GM19452 (cell line): Measurements from ENCODE around the gene FPR2.

ENCODE experiments used
- ATAC-seq: cut with Tn5 transposase; IDR thresholded peaks from one replicate; pipeline ENCODE4 v1.9.1; 2021; ENCODE audit not compliant: unreplicated experiment

The FPR2 gene

DNA sequence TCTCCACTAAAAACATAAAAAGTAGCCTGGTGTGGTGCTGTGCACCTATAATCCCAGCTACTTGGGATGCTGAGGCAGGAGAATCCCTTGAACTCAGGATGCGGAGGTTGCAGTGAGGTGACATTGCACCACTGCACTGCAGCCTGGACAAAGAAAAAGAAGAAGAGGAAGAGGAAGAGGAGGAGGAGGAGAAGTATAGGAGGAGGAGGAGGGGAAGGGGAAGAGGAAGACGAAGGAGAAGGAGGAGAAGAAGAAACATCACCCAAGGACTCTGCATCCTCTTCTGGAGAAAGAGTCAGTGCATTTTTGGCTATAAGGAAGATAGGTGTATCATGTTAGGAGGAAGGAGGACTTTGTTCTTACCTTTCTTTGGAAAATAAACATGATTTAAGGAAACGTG, 21.0 kb downstream of the FPR2 start:
- no peak for ATAC-seq

DNA sequence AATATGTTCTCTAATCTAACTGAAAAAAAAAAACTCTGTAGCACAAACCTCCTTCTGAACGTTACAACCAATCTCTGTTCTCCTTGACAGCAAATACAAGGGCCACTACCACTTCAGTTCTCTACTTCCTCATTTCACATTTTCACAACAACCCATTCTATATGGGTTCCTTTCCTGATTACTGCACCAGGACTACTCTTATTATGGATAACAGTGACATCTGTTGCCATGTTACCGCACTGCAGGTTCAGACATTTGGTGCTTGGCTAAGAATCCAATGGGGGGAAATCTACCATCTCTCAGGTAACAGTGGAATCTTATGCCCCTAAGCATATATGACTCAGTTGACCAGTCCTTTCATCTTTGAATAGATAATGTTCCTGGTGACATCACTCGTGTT, 22.4 kb downstream of the FPR2 start:
- no peak for ATAC-seq

DNA sequence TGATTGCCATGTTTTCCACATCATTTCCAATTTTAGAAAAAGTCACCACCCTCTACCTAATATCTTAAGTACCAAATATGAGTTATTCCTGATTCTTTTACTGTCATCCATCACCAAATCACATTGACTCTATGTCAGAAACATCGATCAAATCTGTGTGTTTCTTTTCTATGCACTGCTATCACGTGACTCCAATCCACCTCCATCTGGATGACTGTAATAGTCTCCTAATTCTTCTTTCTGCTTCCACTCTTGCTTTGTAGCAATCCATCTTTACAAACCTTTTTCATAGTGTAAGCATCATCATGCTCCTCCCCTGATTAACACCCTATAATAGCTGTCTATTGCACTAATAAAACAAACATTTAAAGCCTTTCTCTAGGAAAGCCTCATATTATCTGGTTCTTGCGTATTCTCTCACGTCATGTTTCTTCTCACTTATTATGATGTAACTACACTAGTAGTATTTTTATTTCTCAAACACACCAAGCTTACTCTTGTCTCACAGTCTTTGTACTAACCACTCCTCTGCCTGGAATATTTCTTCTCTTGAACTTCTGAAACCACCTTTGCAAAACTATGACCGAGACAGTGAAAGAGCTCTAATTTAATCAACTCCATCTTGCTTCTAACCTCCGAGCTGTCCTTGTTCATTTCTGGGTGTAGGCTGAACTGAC, 23.3 kb downstream of the FPR2 start:
- no peak for ATAC-seq

DNA sequence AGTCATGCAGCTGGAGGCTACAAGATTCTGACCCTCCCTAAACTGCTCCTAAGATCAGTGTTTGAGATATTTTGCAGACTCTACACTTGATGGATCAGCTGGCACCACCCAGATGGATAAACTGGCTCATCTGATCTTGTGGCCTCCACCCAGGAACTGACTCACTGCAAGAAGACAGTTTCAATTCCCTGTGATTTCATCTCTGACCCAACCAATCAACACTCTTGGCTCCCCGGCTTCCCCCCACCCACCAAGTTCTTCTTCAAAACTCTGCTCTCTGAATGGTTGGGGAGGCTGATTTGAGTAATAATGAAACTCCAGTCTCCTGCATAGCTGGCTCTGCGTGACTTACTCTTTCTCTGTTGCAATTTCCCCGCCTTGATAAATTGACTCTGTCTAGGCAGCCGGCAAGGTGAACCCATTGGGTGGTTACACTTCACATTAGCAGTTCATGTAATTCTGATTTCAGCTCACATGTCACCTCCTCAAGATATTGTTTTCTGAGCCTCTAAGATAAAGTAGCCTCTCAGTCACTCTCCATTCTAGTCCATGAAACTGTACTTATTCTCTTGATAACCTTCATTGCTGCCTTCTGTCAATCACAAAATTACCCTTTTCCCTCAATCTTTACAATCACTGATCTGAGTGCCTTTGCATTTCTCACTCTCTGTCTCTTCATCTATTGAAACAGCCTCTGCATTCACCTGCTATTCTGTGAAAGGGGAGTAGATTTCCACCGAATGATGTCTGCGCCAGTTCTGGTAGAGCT, 24.1 kb downstream of the FPR2 start:
- ATAC-seq: no peak

DNA sequence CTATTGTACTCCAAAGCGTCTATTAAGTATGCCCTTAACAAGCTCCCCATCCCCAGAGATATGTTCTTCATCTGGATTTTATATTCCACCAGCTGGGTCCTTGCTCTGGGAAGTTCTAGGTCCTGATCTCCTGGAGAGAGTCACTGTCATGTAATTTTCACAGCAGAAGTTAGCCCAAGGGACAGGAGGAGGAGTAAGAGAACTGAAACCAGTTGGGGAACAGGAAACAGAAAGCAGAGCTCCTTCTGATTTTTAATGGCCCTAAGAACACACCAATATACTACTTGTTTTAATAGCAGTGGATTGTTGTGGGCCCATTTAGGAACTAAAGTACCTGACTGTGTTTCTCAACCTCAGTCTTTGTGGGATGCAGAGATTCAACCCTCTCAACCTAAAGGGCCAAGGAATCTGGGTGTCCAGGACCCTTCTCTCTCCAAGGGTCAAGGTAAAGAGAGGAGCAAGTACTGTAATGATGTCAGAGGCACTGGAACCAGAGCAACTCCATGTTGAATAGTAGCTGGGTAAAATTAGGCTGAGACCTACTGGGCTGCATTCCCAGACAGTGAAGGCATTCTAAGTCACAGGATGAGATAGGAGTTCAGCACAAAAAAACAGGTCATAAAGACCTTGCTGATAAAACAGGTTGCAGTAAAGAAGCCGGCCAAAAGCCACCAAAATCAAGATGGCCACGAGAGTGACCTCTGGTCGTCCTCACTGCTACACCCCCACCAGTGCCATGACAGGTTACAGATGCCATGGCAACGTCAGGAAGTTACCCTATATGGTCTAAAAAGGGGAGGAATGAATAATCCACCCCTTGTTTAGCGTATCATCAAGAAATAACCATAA, 25.9 kb downstream of the FPR2 start:
- ATAC-seq: no peak

DNA sequence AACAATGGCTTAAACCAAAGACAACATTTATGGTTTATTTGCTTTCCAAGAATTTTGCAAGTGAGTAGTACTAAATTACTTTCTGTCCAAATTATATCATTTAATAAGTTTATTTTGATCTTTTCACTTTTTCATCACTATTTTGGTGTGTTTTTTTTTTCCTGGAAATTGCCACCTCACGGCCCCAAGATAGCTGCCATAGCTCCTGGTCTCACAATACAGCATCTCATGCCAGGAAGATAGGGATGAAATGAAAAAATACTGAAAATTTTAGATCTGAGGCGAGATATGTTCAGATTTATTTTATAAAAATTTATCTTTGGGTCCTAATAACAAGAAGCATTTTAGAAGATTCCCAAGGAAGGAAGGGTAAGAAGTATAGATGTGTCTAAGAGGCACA, 27.0 kb downstream of the FPR2 start:
- no peak for ATAC-seq

- no peak for ATAC-seq
Observed at GRCh38 chr19:51789061-51789795, 28.2 kb downstream of the FPR2 start.

GRCh38 chr19:51792932-51793331, 32.0 kb downstream of the FPR2 start:
- ATAC-seq: no peak

DNA sequence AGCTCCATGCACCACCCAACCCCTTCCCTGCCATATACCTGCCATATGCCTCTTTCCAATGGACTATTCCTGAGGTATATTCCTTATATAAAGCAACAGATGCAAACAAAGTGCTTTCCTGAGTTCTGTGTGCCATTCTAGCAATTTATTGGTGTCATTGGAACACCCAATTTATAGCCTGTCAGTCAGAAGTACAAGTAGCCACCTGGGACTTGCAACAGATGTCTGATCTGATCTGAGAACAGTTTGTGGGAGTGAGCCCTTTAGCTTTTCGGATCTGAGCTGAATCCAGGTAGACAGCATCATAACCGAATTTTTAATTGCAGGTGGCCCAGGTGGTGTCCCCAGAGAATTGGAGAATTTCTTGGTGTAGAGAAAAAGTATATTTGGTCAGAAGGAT, 33.0 kb downstream of the FPR2 start:
- no peak for ATAC-seq

- no peak for ATAC-seq
Observed at GRCh38 chr19:51794885-51795490, 34.0 kb downstream of the FPR2 start, which contains the start of gene FPR3. Gene FPR3, plus strand, starts transcription at chr19:51795157. Its CDS starts 28,592 bp downstream, at chr19:51823749.

DNA sequence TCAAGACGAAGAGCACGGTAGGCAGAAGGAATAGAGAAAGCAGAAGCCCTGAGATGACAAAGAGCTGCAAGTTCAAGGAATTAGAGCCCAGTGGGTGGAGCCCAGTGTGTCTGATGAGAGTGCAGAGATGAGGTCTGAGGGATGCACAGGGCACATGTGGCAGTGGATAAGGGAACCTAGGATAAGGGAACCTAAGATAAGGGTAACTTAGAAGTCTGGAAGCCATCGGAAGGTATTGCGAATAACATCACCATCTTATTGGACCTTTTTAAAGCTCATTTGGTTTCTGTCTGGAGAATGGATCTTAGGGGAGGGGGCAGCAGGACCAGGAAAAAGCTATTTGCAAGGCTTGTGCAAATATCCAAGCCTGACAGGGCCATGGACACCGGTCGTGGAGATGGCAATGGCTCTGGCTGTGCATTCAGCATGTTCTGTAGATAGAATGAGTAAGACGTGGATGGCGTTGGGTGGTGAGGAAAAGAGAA, 35.3 kb downstream of the FPR2 start:
- ATAC-seq: no peak

DNA sequence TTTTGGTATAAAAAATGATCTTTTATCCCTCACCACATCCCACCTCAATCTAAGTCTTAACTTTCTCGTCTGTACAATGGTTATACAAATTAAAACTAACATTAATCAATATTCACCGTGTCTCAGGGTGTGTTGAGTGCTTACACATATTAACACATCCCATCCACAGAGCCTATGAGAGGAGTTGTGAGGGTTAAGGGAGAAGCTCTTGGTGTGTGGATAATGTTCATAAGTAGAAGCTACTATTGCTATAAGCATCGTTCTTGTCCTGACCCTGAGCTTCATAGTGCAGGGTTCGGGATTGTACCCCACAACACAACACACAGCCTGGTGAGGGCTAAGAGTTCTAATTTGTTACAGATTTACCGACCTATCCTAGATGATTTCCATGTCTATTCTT, 36.5 kb downstream of the FPR2 start:
- no peak for ATAC-seq

- no peak for ATAC-seq
Observed at GRCh38 chr19:51798062-51798461, 37.1 kb downstream of the FPR2 start.

GRCh38 chr19:51799034-51799773, 38.2 kb downstream of the FPR2 start:
- ATAC-seq: no peak

GRCh38 chr19:51799774-51800472, 38.9 kb downstream of the FPR2 start:
- no peak for ATAC-seq

GRCh38 chr19:51800473-51801244, 39.7 kb downstream of the FPR2 start:
- no peak for ATAC-seq

DNA sequence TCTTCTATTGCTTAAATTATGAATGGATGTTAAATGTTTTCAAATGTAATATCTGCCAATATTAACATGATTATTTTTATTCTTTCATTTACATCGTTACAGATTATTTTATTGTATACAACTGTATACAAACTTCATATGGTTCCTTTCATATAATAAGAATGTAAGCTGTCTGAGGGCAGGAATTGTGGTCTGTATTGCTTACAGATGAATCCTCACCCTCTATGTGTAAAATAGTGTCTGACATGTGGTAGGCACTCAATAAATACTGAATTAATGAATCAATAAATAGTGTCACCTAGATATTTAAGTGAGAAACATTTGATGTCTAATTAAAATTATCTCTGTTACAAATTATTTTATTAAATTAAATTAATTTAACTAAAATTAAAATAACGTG, 41.8 kb downstream of the FPR2 start:
- ATAC-seq: no peak

GRCh38 chr19:51803519-51803918, 42.5 kb downstream of the FPR2 start:
- no peak for ATAC-seq
